Left ventricle myocardium superior (tissue), 1 donor: Measurements from ENCODE around the gene ARHGEF40. TPM values are rescaled to one million over a fixed set of nuclear protein-coding genes. Genes with fewer than 3 reads are reported as not detected.
A peak's percentile ranks its signal among the peaks of the same experiment; 100 is the strongest.

Experiments
- ATAC-seq: fragments of 200-7000 bp; cut with Tn5 transposase; one replicate; pipeline ENCODE4 v1.9.1; 2020; ENCODE audit warnings: mild to moderate bottlenecking, moderate library complexity
- DNase-seq: peaks from one replicate; pipeline ENCODE4 v3.0.0-alpha.2; 2020
- intact Hi-C: fragments of 100-400 bp; cut with micrococcal nuclease; formaldehyde crosslinking; loops from one replicate; pipeline ENCODE4 v1.11.0; 2022
- total RNA-seq: library from RNA; stranded (reverse); fragmentation: NEBNext Ultra II Directional; extraction: Animal tissue kit (Norgen Biotek cat#: 25700); gene quantifications from one replicate; pipeline ENCODE4 v1.2.1, GENCODE V29; 2021
- donor health status: DM: no; HTN: yes; CAD: no; lungs with severe emphysema.

ARHGEF40 gene
- total RNA-seq, 1 donor from 2014 or later, result 23.1 TPM

GRCh38 chr14:21102521-21103410, 32.7 kb downstream of the ARHGEF40 start:
- intact Hi-C loops, result loop anchor here (5.0 kb wide), 1 partner anchor 35 kb away; no protein-coding TSS in a partner anchor
- no peak for ATAC-seq

GRCh38 chr14:21103411-21103709, 33.3 kb downstream of the ARHGEF40 start:
- ATAC-seq (no peak), DNase-seq (no peak)
- intact Hi-C loops, result loop anchor here (5.0 kb wide), 1 partner anchor 36 kb away; no protein-coding TSS in a partner anchor

More at GRCh38 chr14:21102521-21103410, 32.7 kb downstream of the ARHGEF40 start:
- DNase-seq, result no peak

- intact Hi-C loops, result loop anchor here (5.0 kb wide), 1 partner anchor 37 kb away; no protein-coding TSS in a partner anchor
- peak; percentile 96 for ATAC-seq
- DNase-seq, result peak; percentile 97
Measured at GRCh38 chr14:21103710-21104447, 33.8 kb downstream of the ARHGEF40 start.

- DNase-seq, result peak; percentile 85
- peak; percentile 80 for ATAC-seq
- intact Hi-C loops, result loop anchor here (5.0 kb wide), 1 partner anchor 37 kb away; no protein-coding TSS in a partner anchor
Measured at GRCh38 chr14:21104448-21105060, 34.5 kb downstream of the ARHGEF40 start.

- intact Hi-C loops, result no loop called here
- no peak for DNase-seq
Measured at GRCh38 chr14:21105095-21105494, 35.0 kb downstream of the ARHGEF40 start.

GRCh38 chr14:21106176-21106497, 36.0 kb downstream of the ARHGEF40 start:
- intact Hi-C loops, result no loop called here
- DNase-seq, result no peak

More at GRCh38 chr14:21105095-21105494, 35.0 kb downstream of the ARHGEF40 start:
- no peak for ATAC-seq

GRCh38 chr14:21106498-21107282, 36.6 kb downstream of the ARHGEF40 start:
- peak; percentile 12 for ATAC-seq
- intact Hi-C loops, result no loop called here

More at GRCh38 chr14:21106176-21106497, 36.0 kb downstream of the ARHGEF40 start:
- no peak for ATAC-seq

GRCh38 chr14:21107283-21107800, 37.2 kb downstream of the ARHGEF40 start:
- ATAC-seq (no peak), DNase-seq (peak; percentile 48)
- intact Hi-C loops, result no loop called here

More at GRCh38 chr14:21106498-21107282, 36.6 kb downstream of the ARHGEF40 start:
- DNase-seq, result peak; percentile 89

- ATAC-seq, result no peak
- intact Hi-C loops, result no loop called here
- no peak for DNase-seq
Measured at GRCh38 chr14:21108791-21109190, 38.7 kb downstream of the ARHGEF40 start.

- intact Hi-C loops, result no loop called here
- no peak for ATAC-seq
Measured at GRCh38 chr14:21109377-21110138, 39.5 kb downstream of the ARHGEF40 start.

GRCh38 chr14:21112255-21112654, 42.2 kb downstream of the ARHGEF40 start:
- intact Hi-C loops, result no loop called here
- ATAC-seq (no peak), DNase-seq (no peak)

More at GRCh38 chr14:21109377-21110138, 39.5 kb downstream of the ARHGEF40 start:
- DNase-seq, result no peak

GRCh38 chr14:21113369-21113768, 43.3 kb downstream of the ARHGEF40 start:
- DNase-seq (no peak), ATAC-seq (no peak)
- intact Hi-C loops, result no loop called here

GRCh38 chr14:21118933-21119332, 48.8 kb downstream of the ARHGEF40 start:
- intact Hi-C loops, result no loop called here
- no peak for ATAC-seq
- no peak for DNase-seq

GRCh38 chr14:21120686-21121085, 50.6 kb downstream of the ARHGEF40 start:
- DNase-seq (no peak), ATAC-seq (no peak)
- intact Hi-C loops, result no loop called here

- no peak for ATAC-seq
- intact Hi-C loops, result no loop called here
- DNase-seq, result no peak
Measured at GRCh38 chr14:21121122-21121521, 51.0 kb downstream of the ARHGEF40 start.

- intact Hi-C loops, result no loop called here
- ATAC-seq (no peak), DNase-seq (no peak)
Measured at GRCh38 chr14:21123429-21123828, 53.3 kb downstream of the ARHGEF40 start.

GRCh38 chr14:21133901-21134300, 63.8 kb downstream of the ARHGEF40 start:
- no peak for ATAC-seq
- intact Hi-C loops, result no loop called here

GRCh38 chr14:21136024-21136423, 65.9 kb downstream of the ARHGEF40 start:
- intact Hi-C loops, result no loop called here
- DNase-seq, result no peak
- no peak for ATAC-seq

More at GRCh38 chr14:21133901-21134300, 63.8 kb downstream of the ARHGEF40 start:
- no peak for DNase-seq
